ENCODE results near the gene LIN7A. TPM values are rescaled to one million over a fixed set of nuclear protein-coding genes. Genes with fewer than 3 reads are reported as not detected.

LIN7A gene
- total RNA-seq, 6 donors from 2014 or later = 7.9 to 32.5 (median 13.8) TPM

- Histone ChIP-seq H3K4me1 (no peaks in the 10 kb centered on the region), H3K36me3 (no peaks in the 10 kb centered on the region), H3K9me3 (no peaks in the 10 kb centered on the region), H3K4me3 (no peak overlapping the region), H3K27me3 (no peaks in the 10 kb centered on the region), H3K27ac (no peak overlapping the region)
- no peak for ATAC-seq (ENCODE audit: low FRiP score in 2 of 2)
- 82 to 86% methylated on average over 2 of the region's 2 CpGs for WGBS, 2 donors
- no peak for DNase-seq
- TF ChIP-seq POLR2A (IDR thresholded peaks at IDR 0.05) = no peak
- TF ChIP-seq EP300 (IDR thresholded peaks at IDR 0.05) = no peak
- no peak for TF ChIP-seq POLR2AphosphoS5 (IDR thresholded peaks at IDR 0.05)
- TF ChIP-seq, protein P1, sequence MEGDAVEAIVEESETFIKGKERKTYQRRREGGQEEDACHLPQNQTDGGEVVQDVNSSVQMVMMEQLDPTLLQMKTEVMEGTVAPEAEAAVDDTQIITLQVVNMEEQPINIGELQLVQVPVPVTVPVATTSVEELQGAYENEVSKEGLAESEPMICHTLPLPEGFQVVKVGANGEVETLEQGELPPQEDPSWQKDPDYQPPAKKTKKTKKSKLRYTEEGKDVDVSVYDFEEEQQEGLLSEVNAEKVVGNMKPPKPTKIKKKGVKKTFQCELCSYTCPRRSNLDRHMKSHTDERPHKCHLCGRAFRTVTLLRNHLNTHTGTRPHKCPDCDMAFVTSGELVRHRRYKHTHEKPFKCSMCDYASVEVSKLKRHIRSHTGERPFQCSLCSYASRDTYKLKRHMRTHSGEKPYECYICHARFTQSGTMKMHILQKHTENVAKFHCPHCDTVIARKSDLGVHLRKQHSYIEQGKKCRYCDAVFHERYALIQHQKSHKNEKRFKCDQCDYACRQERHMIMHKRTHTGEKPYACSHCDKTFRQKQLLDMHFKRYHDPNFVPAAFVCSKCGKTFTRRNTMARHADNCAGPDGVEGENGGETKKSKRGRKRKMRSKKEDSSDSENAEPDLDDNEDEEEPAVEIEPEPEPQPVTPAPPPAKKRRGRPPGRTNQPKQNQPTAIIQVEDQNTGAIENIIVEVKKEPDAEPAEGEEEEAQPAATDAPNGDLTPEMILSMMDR (IDR thresholded peaks at IDR 0.05) = no peak
These were observed 112.2 kb downstream of the LIN7A start for GRCh38 chr12:80825506-80825905.

DNA sequence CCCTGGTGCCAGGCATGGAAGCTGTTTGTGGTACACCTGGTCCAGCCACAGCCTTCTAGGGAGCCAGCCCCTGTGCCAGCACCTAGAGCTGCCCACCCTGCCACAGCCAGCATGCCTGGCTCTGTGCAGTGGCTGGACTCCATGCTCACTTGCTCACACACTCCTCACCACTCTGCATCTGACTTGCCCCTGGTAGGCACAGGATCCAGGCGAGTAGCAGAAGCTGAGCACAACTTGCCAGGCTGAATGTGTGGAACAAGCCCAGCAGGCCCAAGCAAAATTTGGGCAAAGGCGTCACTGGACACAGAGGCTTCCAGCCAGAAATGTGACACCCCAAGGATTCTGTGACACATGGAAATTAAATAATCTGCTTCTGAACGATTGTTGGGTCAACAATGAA, 114.3 kb downstream of the LIN7A start:
- Histone ChIP-seq H3K4me3 (no peak overlapping the region), H3K36me3 (no peaks in the 10 kb centered on the region), H3K4me1 (no peaks in the 10 kb centered on the region), H3K27me3 (no peaks in the 10 kb centered on the region), H3K9me3 (no peaks in the 10 kb centered on the region), H3K27ac (no peak overlapping the region)
- ATAC-seq (ENCODE audit: low FRiP score in 2 of 2) = no peak
- peak in 1 of 2 donors; percentile 22 for DNase-seq
- 69 to 83% methylated on average over 3 of the region's 3 CpGs for WGBS, 2 donors
- no peak for TF ChIP-seq POLR2A (IDR thresholded peaks at IDR 0.05)

- H3K36me3 ChIP-seq = no peaks in the 10 kb centered on the region
- DNase-seq (no peak), ATAC-seq (ENCODE audit: low FRiP score in 2 of 2) (no peak)
- no peaks in the 10 kb centered on the region for H3K27me3 ChIP-seq
- H3K4me3 ChIP-seq = no peak overlapping the region
- 76 to 80% methylated on average over 3 to 4 of the region's 4 CpGs for WGBS, 2 donors
- no peak overlapping the region for H3K27ac ChIP-seq
- no peaks in the 10 kb centered on the region for H3K9me3 ChIP-seq
- TF ChIP-seq EP300 (IDR thresholded peaks at IDR 0.05) = no peak
- no peak for TF ChIP-seq POLR2A (IDR thresholded peaks at IDR 0.05)
- TF ChIP-seq POLR2AphosphoS5 (IDR thresholded peaks at IDR 0.05) = no peak
- TF ChIP-seq, protein P1 (IDR thresholded peaks at IDR 0.05) = no peak
- no peaks in the 10 kb centered on the region for H3K4me1 ChIP-seq
These were observed 116.2 kb downstream of the LIN7A start for GRCh38 chr12:80821513-80822000.

GRCh38 chr12:80818878-80819277, 118.9 kb downstream of the LIN7A start:
- no peak overlapping the region for H3K27ac ChIP-seq
- TF ChIP-seq POLR2A (IDR thresholded peaks at IDR 0.05) = no peak
- no peak for TF ChIP-seq POLR2AphosphoS5 (IDR thresholded peaks at IDR 0.05)
- TF ChIP-seq, protein P1 (IDR thresholded peaks at IDR 0.05) = no peak
- TF ChIP-seq EP300 (IDR thresholded peaks at IDR 0.05) = no peak
- ATAC-seq (ENCODE audit: low FRiP score in 2 of 2) (no peak), DNase-seq (no peak)
- no peaks in the 10 kb centered on the region for H3K4me1 ChIP-seq
- no peak overlapping the region for H3K4me3 ChIP-seq
- no peaks in the 10 kb centered on the region for H3K9me3 ChIP-seq
- H3K27me3 ChIP-seq = no peaks in the 10 kb centered on the region
- H3K36me3 ChIP-seq = no peaks in the 10 kb centered on the region

DNA sequence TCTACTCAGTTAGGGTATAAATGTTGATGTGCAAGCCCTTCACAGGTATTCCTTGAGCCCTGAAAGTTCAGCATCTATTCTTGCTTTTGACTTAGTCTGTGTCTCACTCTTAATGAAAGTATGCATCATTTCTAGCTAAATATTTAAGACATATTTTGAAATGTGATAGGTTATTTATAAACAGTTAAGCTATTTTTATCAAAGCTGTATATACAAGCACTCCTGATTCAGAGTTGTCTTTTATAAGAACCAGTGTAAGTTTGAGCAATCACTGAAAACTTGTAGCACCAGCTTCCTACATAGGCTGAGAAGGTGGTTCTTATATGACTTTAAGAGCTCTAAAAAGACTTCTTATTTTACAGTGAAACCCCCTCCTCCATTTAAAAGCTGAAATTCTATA, 122.4 kb downstream of the LIN7A start:
- Histone ChIP-seq H3K4me1 (no peaks in the 10 kb centered on the region), H3K27me3 (no peaks in the 10 kb centered on the region), H3K4me3 (no peak overlapping the region), H3K27ac (no peak overlapping the region), H3K9me3 (no peaks in the 10 kb centered on the region), H3K36me3 (no peaks in the 10 kb centered on the region)
- DNase-seq (no peak), ATAC-seq (ENCODE audit: low FRiP score in 2 of 2) (no peak)
- TF ChIP-seq, protein P1 (IDR thresholded peaks at IDR 0.05) = no peak
- no peak for TF ChIP-seq EP300 (IDR thresholded peaks at IDR 0.05)
- no peak for TF ChIP-seq POLR2AphosphoS5 (IDR thresholded peaks at IDR 0.05)
- no peak for TF ChIP-seq POLR2A (IDR thresholded peaks at IDR 0.05)

Data from upper lobe of left lung (tissue), 6 donors.